Measurements from ENCODE around the gene SRD5A1.

Gene SRD5A1

DNA sequence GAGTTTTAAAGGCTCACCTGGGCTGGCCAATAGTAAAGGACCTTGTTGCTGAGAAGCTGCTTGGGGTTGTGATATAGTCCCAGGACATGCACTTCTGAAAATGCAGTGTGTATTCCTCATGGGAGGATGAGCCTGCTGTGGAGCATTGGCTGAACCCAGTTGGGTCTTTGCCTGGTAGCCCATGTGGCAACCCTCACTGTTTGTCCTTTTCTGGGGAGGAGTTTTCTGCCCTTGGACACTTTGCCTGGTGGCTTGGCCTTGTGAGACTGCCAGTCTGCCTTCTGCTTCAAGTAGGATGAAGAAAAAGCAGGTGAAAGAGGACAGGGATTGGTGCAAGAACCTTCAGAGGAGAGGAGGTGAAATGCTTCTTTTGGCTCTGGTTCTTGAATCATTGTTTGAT is 84.0 kb downstream of the SRD5A1 start:
- H3K4me3 ChIP-seq (ENCODE audit: low read depth, low read length) = no peak overlapping the region
- CTCF ChIA-PET = interaction anchor here (1.2 to 1.6 kb wide), 3 partner anchors 9 to 81 kb away, joined by 3 to 4 read pairs (median 3); no protein-coding TSS in a partner anchor

DNA sequence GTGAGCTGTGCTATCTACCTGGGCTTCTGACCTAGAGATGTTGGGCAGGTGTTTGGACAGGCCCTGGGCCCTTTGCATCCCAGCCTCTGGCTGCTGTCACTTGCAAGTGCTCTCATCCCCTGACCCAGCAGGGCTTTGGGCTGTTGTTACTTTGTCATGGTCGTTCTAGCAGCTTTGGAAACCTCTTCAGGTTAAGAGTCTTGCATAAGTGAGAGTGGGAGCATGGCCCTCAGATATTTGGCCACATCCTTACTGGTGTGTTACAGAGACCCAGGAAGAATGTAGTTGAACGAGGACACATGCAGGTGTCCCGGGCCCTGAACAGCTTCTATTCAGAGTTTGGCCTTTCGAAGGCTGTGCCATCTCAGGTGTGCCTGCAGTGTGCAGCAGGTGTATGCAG is 84.4 kb downstream of the SRD5A1 start:
- no peak for DNase-seq (ENCODE audit: low read depth, low spot score)
- CTCF ChIA-PET = interaction anchor here (1.2 to 1.6 kb wide), 2 partner anchors 28 to 82 kb away, joined by 3 to 4 read pairs; no protein-coding TSS in a partner anchor
- TF ChIP-seq, protein P1, sequence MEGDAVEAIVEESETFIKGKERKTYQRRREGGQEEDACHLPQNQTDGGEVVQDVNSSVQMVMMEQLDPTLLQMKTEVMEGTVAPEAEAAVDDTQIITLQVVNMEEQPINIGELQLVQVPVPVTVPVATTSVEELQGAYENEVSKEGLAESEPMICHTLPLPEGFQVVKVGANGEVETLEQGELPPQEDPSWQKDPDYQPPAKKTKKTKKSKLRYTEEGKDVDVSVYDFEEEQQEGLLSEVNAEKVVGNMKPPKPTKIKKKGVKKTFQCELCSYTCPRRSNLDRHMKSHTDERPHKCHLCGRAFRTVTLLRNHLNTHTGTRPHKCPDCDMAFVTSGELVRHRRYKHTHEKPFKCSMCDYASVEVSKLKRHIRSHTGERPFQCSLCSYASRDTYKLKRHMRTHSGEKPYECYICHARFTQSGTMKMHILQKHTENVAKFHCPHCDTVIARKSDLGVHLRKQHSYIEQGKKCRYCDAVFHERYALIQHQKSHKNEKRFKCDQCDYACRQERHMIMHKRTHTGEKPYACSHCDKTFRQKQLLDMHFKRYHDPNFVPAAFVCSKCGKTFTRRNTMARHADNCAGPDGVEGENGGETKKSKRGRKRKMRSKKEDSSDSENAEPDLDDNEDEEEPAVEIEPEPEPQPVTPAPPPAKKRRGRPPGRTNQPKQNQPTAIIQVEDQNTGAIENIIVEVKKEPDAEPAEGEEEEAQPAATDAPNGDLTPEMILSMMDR (IDR thresholded peaks at IDR 0.05; ENCODE audit: insufficient read depth, low read length, missing control alignments) = no peak
- H3K4me3 ChIP-seq (ENCODE audit: low read depth, low read length) = no peak overlapping the region
- POLR2A ChIA-PET = no interaction called here

More for the DNA sequence above, 84.0 kb downstream of the SRD5A1 start:
- POLR2A ChIA-PET = no interaction called here
- no peak for DNase-seq (ENCODE audit: low read depth, low spot score)
- TF ChIP-seq, protein P1 (IDR thresholded peaks at IDR 0.05; ENCODE audit: insufficient read depth, low read length, missing control alignments) = no peak

DNA sequence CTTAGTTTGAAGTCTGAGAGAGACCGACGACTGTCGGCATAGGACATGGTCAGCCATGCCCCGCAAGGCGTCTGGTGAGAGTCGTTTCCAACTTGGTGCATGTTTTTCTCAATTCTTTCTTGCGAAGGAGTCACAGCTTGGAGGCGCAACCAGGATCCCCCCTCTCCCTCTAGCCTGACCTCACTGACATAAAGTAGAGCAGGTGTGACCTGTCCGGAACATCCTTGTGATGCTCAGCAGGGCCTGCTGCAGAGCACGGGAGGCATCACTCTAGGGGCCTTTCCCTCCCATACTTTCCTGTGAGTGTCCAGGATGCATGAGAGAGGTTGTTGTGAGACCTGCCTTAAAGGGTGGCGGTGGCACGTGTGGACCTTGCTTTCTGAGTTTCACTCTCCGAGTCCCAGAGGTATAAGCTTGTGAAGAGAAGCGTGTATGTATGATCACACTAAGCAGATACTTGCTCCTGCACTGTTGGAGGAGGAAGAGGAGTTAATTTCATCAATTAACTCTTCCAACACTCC is 85.0 kb downstream of the SRD5A1 start:
- ChIA-PET CTCF (interaction anchor here (1.2 to 1.6 kb wide), 3 partner anchors 15 to 82 kb away, joined by 3 to 4 read pairs (median 3); no protein-coding TSS in a partner anchor), POLR2A (no interaction called here)
- H3K4me3 ChIP-seq (ENCODE audit: low read depth, low read length) = no peak overlapping the region
- TF ChIP-seq, protein P1 (IDR thresholded peaks at IDR 0.05; ENCODE audit: insufficient read depth, low read length, missing control alignments) = no peak
- DNase-seq (ENCODE audit: low read depth, low spot score) = no peak

DNA sequence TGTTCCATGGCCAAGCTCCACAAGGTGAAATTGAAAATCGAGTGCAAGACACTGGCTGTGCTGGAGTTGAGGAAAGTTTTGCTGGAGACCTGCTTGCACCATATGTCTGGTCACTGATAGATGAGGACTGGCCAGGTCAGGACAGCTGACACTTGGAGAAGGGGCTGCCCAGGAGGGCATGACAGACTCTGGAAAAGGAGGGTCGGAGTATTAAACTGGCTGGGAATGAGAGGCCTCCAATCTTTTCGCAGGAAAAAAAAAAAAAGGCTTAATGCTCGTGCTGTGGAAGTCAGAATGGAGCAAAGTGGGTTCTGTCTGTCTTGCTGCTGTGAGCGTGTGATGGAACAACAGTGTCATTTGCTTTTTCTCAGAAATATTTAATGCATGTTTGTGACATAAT is 85.5 kb downstream of the SRD5A1 start:
- H3K4me3 ChIP-seq (ENCODE audit: low read depth, low read length) = no peak overlapping the region
- CTCF ChIA-PET = interaction anchor here (1.4 to 1.6 kb wide), 2 partner anchors 14 to 27 kb away, joined by 3 to 4 read pairs; no protein-coding TSS in a partner anchor
- POLR2A ChIA-PET = no interaction called here
- TF ChIP-seq, protein P1 (IDR thresholded peaks at IDR 0.05; ENCODE audit: insufficient read depth, low read length, missing control alignments) = no peak
- no peak for DNase-seq (ENCODE audit: low read depth, low spot score)

DNA sequence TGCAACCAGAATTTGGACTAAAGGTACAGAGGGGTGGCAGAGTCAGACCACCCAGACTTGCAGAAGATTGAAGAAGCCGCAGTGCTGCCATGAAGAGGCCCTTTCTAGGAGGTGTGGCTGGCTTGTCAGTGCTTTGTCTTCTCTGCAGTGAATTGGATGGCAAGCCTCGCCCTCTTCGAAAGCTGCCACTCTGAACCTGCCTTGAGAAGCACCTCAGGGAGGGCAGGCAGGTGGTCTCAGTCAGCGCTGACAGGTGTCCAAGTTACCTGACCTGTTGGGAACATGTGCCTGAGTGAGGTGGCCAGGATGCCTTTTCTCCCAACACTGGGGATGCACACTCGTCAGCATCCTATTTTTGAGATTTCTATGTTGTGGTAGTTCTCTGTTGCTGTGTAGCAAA is 86.2 kb downstream of the SRD5A1 start:
- ChIA-PET CTCF (interaction anchor here (1.4 kb wide), 1 partner anchor 13 kb away, joined by 3 read pairs; no protein-coding TSS in a partner anchor), POLR2A (no interaction called here)
- no peak for DNase-seq (ENCODE audit: low read depth, low spot score)
- no peak overlapping the region for H3K4me3 ChIP-seq (ENCODE audit: low read depth, low read length)
- TF ChIP-seq, protein P1 (IDR thresholded peaks at IDR 0.05; ENCODE audit: insufficient read depth, low read length, missing control alignments) = no peak

DNA sequence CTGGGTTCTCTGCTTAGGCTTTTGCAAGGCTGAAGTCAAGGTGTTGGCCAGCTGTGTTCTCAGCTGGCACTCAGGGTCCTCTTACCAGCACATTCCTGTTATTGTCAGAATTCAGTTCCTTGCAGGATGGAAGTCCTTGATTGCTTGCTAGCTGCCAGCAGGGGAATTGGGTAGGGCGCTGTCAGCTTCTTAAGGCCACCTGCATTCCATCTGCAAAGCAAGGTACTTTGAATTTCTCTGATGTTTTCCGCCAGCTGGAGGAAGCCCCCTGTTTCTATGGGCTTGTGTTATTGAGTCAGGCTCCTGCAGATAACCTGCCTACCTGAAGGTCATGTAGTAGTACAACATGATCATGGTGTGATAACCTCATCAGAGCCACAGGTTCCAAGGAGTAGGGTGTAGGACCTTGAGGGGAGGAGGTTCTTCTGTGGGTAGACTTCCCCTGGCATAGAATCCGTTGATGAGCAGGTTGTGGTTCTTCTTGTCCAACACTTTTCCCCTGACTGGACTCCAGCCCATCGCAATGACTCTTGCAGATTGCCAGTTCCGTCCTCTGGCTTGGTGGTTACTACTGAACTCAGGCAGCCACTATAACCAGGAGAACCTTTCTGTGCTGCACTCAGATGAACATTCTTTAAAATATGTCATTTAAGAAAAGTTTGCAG is 86.8 kb downstream of the SRD5A1 start:
- H3K4me3 ChIP-seq (ENCODE audit: low read depth, low read length) = no peak overlapping the region
- TF ChIP-seq, protein P1 (IDR thresholded peaks at IDR 0.05; ENCODE audit: insufficient read depth, low read length, missing control alignments) = no peak
- no peak for DNase-seq (ENCODE audit: low read depth, low spot score)
- CTCF ChIA-PET = no interaction called here
- POLR2A ChIA-PET = no interaction called here
